ENCODE results near the gene NCOA1. TPM values are rescaled to one million over a fixed set of nuclear protein-coding genes. Genes with fewer than 3 reads are reported as not detected.

Gene NCOA1
- total RNA-seq, 4 donors from 2014 or later, result 41.3 to 69.6 (median 54.8) TPM

DNA sequence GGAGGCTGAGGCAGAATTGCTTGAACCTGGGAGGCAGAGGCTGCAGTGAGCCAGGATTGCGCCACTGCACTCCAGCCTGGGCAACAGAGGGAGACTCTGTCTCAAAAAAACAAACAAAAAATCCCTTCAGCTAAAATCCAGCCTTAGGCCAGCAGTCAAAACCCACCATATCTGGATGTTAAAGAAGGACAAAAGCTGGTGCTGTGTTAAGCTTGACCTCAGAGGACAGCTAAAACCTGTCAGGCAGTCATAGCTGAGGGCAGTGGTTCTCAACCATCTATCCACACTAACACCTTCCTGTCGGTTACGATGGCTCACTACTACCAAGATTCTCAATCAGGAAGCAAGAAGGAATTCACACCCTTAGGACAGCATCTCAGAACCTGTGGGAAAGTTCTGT, 292.6 kb downstream of the NCOA1 start:
- Histone ChIP-seq H3K27ac (no peak overlapping the region), H3K36me3 (no peaks in the 10 kb centered on the region), H3K4me3 (no peak overlapping the region), H3K27me3 (no peaks in the 10 kb centered on the region), H3K9me3 (no peaks in the 10 kb centered on the region), H3K4me1 (no peaks in the 10 kb centered on the region)
- DNase-seq, result no peak
- TF ChIP-seq, protein P1, sequence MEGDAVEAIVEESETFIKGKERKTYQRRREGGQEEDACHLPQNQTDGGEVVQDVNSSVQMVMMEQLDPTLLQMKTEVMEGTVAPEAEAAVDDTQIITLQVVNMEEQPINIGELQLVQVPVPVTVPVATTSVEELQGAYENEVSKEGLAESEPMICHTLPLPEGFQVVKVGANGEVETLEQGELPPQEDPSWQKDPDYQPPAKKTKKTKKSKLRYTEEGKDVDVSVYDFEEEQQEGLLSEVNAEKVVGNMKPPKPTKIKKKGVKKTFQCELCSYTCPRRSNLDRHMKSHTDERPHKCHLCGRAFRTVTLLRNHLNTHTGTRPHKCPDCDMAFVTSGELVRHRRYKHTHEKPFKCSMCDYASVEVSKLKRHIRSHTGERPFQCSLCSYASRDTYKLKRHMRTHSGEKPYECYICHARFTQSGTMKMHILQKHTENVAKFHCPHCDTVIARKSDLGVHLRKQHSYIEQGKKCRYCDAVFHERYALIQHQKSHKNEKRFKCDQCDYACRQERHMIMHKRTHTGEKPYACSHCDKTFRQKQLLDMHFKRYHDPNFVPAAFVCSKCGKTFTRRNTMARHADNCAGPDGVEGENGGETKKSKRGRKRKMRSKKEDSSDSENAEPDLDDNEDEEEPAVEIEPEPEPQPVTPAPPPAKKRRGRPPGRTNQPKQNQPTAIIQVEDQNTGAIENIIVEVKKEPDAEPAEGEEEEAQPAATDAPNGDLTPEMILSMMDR (IDR thresholded peaks at IDR 0.05), result no peak
- no peak for TF ChIP-seq POLR2A (IDR thresholded peaks at IDR 0.05)

DNA sequence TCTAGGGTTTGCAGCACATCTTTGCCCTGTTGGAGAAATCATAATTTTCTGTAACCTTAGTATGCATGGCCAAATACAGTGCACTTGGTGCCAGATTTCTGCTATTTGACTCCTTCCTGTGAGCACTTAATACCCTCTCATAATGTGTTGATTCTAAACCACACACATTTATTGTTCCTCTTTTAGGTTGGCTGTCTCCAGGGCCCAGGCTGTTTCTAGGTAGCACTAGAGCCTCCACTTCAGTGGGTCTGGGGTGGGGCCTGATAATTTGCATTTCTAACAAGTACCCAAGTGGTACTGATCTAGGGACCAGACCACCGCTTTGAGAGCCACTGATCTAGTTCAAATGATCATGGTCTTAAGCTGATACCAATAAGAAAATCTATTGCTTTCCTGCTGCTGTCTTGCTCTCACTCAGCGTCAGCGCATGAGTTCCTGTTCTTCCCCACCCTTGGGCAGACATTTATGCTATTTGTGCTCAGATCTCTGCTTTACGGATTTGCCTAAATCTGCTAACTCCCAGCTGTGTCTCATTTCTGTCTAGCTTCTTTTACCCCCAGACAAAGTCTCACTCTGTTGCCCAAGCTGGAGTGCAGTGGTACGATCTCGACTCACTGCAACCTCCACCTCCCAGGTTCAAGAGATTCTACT, 294.7 kb downstream of the NCOA1 start:
- Histone ChIP-seq H3K27ac (peak overlapping the region in 1 of 4 donors; percentile 61), H3K4me1 (no peaks in the 10 kb centered on the region), H3K4me3 (no peak overlapping the region), H3K9me3 (no peaks in the 10 kb centered on the region), H3K27me3 (no peaks in the 10 kb centered on the region), H3K36me3 (no peaks in the 10 kb centered on the region)
- no peak for TF ChIP-seq POLR2A (IDR thresholded peaks at IDR 0.05)
- TF ChIP-seq, protein P1 (IDR thresholded peaks at IDR 0.05), result no peak
- DNase-seq, result peak in 2 of 3 donors; percentile 69 to 74

DNA sequence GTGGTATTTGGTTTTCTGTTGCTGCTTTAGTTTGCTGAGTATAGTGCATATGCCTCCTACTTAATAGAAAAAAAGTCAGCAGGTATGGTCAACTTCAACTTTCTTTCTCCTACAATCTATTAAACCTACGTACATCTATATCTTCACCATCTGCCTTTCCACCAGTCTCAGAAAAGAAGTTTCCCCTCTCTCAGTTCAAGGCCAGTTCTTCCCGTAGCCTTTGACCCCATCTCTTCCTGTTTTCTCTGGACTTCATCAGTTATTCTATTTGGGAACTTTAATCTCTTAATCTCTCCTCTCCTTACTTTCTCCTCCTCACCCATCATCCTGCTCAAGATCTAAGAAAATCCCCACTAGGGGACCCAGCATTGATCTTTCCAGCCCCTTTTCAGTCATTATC, 296.5 kb downstream of the NCOA1 start:
- Histone ChIP-seq H3K9me3 (no peaks in the 10 kb centered on the region), H3K27me3 (no peaks in the 10 kb centered on the region), H3K36me3 (no peaks in the 10 kb centered on the region), H3K4me3 (no peak overlapping the region), H3K27ac (no peak overlapping the region), H3K4me1 (no peaks in the 10 kb centered on the region)
- no peak for DNase-seq
- TF ChIP-seq POLR2A (IDR thresholded peaks at IDR 0.05), result no peak
- TF ChIP-seq, protein P1 (IDR thresholded peaks at IDR 0.05), result no peak

DNA sequence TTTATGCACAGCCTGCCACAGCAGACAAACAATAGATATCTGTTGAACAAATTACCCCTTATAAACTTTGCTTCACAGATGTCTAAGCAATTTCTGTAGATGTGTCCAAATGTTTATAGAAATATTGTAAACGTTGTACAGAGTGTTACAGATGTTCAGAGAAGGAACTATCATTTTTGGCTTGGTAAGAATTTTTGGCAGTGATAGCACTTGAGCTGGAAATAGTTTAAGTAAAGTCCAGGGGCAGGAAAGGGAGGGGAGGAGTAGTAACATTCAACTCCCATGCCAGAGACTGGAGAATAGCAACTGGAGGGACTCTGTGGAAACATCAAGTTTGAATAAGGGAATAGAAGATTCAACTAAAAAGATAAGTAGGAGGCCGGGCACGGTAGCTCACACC, 297.8 kb downstream of the NCOA1 start:
- DNase-seq, result no peak
- Histone ChIP-seq H3K9me3 (no peaks in the 10 kb centered on the region), H3K4me1 (peaks cover 0 to 2% (median 0%) of the 10 kb centered on the region in 4 donors), H3K36me3 (no peaks in the 10 kb centered on the region), H3K27me3 (no peaks in the 10 kb centered on the region), H3K4me3 (no peak overlapping the region), H3K27ac (no peak overlapping the region)
- TF ChIP-seq, protein P1 (IDR thresholded peaks at IDR 0.05), result no peak
- no peak for TF ChIP-seq POLR2A (IDR thresholded peaks at IDR 0.05)

DNA sequence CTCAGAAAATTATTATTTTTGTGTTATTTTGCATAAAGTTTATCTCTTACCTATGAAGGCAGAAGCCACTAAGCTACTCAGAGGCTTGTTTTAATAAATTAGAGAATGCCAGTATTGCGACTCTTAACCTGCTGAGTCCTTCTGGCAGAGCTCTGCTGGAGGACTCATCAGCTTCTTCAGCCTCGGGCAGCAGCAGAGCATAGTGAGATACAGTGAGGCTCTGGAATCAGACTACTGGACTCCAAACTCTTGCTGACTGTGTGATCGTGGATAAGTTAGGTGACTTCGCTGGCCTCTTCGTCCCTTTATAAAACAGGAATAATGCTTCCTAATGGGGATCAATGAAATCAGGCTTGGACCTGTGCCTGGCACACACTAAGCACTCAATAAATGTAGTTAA, 300.4 kb downstream of the NCOA1 start:
- TF ChIP-seq POLR2A (IDR thresholded peaks at IDR 0.05), result no peak
- TF ChIP-seq, protein P1 (IDR thresholded peaks at IDR 0.05), result no peak
- no peak for DNase-seq
- Histone ChIP-seq H3K9me3 (no peaks in the 10 kb centered on the region), H3K27ac (no peak overlapping the region), H3K4me3 (no peak overlapping the region), H3K4me1 (peaks cover 0 to 9% (median 2%) of the 10 kb centered on the region in 4 donors), H3K27me3 (no peaks in the 10 kb centered on the region), H3K36me3 (no peaks in the 10 kb centered on the region)

DNA sequence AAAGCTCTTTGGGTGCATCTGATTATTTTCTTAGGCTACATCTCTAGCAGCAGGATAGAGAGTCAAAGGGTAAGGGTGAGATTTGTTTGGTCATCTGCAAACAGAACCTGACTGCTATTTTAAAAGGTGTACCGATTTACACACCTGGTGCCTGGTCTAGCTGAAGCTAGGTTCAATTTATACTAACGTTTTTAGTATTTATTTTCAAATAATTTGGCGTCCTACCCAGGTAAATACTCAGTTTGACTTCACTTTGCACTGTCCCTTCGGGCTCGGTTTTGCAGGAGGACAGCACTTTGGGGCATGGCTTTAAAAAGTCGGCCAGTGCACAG, 301.5 kb downstream of the NCOA1 start:
- H3K9me3 ChIP-seq, result no peaks in the 10 kb centered on the region
- peaks cover 0 to 9% (median 2%) of the 10 kb centered on the region in 4 donors for H3K4me1 ChIP-seq
- H3K4me3 ChIP-seq, result peak overlapping the region; percentile 64 to 85 (median 72)
- peak overlapping the region; percentile 94 to 97 (median 96) for H3K27ac ChIP-seq
- no peaks in the 10 kb centered on the region for H3K27me3 ChIP-seq
- no peaks in the 10 kb centered on the region for H3K36me3 ChIP-seq
- TF ChIP-seq, protein P1 (IDR thresholded peaks at IDR 0.05), result no peak
- no peak for TF ChIP-seq POLR2A (IDR thresholded peaks at IDR 0.05)
- no peak for DNase-seq
